ENCODE results near the gene ADAMTSL4. TPM values are rescaled to one million over a fixed set of nuclear protein-coding genes. Genes with fewer than 3 reads are reported as not detected.

The ADAMTSL4 gene
- total RNA-seq, 1 donor from 2014 or later, result not detected

DNA sequence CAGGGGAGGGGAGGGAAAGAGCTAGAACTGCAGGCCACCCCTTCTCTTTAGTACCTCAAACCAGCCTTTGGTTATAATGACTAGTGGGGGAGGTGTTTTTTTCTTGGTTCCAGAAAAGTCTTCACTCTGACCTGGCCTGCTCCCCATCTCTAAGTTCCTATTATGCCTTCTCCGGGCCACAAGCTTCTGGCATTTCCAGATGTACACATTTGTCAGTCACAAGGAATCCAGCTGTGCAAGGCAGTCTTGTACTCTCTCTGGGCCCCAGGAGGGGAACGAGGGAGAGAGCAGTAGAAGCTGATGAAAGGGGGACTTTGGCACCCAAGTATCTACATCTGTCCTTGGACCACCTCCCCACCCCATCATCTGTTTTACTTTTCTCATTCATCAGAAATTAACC lies 36.4 kb upstream of the ADAMTSL4 start:
- TF ChIP-seq EZH2 (IDR thresholded peaks at IDR 0.05) (no peak), EZH2phosphoT487 (IDR thresholded peaks at IDR 0.05) (no peak)
- TF ChIP-seq, protein P1, sequence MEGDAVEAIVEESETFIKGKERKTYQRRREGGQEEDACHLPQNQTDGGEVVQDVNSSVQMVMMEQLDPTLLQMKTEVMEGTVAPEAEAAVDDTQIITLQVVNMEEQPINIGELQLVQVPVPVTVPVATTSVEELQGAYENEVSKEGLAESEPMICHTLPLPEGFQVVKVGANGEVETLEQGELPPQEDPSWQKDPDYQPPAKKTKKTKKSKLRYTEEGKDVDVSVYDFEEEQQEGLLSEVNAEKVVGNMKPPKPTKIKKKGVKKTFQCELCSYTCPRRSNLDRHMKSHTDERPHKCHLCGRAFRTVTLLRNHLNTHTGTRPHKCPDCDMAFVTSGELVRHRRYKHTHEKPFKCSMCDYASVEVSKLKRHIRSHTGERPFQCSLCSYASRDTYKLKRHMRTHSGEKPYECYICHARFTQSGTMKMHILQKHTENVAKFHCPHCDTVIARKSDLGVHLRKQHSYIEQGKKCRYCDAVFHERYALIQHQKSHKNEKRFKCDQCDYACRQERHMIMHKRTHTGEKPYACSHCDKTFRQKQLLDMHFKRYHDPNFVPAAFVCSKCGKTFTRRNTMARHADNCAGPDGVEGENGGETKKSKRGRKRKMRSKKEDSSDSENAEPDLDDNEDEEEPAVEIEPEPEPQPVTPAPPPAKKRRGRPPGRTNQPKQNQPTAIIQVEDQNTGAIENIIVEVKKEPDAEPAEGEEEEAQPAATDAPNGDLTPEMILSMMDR (IDR thresholded peaks at IDR 0.05), result no peak
- no peak overlapping the region for H3K4me2 ChIP-seq
- DNase-seq (ENCODE audit: low spot score), result no peak
- no peak overlapping the region for H2AFZ ChIP-seq (replicated peaks)
- Mint-ChIP-seq H3K9me3 (no peaks in the 10 kb centered on the region), H3K27me3 (ENCODE audit: insufficient read depth, low read depth) (peaks cover 9% of the 10 kb centered on the region), H3K4me1 (peaks cover 31% of the 10 kb centered on the region), H3K4me3 (no peak overlapping the region), H3K27ac (no peak overlapping the region), H3K36me3 (peaks cover 17% of the 10 kb centered on the region)
- H4K20me1 ChIP-seq (ENCODE audit: low read depth), result no peaks in the 10 kb centered on the region
- peaks cover 24% of the 10 kb centered on the region for H3F3A ChIP-seq (ENCODE audit: low read depth)
- no peaks in the 10 kb centered on the region for H3K9me3 ChIP-seq (ENCODE audit: low read depth)
- H3K4me1 ChIP-seq, result peaks cover 13% of the 10 kb centered on the region
- H3K27ac ChIP-seq, result no peak overlapping the region
- H3K4me3 ChIP-seq, result no peak overlapping the region
- no peaks in the 10 kb centered on the region for H3K27me3 ChIP-seq
- H3K36me3 ChIP-seq, result no peaks in the 10 kb centered on the region
- H3K79me2 ChIP-seq (ENCODE audit: low read depth), result no peaks in the 10 kb centered on the region
- no peak overlapping the region for H3K9ac ChIP-seq

DNA sequence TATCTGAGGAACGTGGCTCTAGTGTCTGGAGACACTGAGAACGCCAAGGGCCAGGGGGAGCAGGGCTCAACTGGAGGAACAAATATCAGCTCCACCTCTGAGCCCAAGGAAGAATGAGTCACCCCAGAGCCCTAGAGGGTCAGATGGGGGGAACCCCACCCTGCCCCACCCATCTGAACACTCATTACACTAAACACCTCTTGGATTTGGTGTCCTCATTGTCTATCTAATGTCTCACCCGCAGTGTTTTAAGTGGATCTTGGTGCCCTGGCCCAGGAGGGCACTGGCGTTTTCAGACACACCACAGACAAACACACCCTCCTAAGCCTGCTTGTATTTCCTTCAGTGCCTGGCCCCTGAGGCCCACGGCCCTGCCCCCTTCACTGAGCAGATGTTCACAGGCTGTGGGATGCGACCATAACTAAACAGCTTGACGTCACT lies 35.8 kb upstream of the ADAMTSL4 start:
- Mint-ChIP-seq H3K9me3 (no peaks in the 10 kb centered on the region), H3K4me3 (no peak overlapping the region), H3K27me3 (ENCODE audit: insufficient read depth, low read depth) (peaks cover 9% of the 10 kb centered on the region), H3K27ac (peak overlapping the region; percentile 32), H3K4me1 (peaks cover 26% of the 10 kb centered on the region), H3K36me3 (peaks cover 17% of the 10 kb centered on the region)
- H3K4me3 ChIP-seq, result no peak overlapping the region
- no peak for DNase-seq (ENCODE audit: low spot score)
- H3K27me3 ChIP-seq, result no peaks in the 10 kb centered on the region
- no peaks in the 10 kb centered on the region for H4K20me1 ChIP-seq (ENCODE audit: low read depth)
- no peak overlapping the region for H3K9ac ChIP-seq
- H3K79me2 ChIP-seq (ENCODE audit: low read depth), result no peaks in the 10 kb centered on the region
- H3F3A ChIP-seq (ENCODE audit: low read depth), result peaks cover 24% of the 10 kb centered on the region
- H3K36me3 ChIP-seq, result no peaks in the 10 kb centered on the region
- peaks cover 13% of the 10 kb centered on the region for H3K4me1 ChIP-seq
- H3K4me2 ChIP-seq, result no peak overlapping the region
- TF ChIP-seq, protein P1 (IDR thresholded peaks at IDR 0.05), result no peak
- TF ChIP-seq EZH2phosphoT487 (IDR thresholded peaks at IDR 0.05), result no peak
- no peak for TF ChIP-seq EZH2 (IDR thresholded peaks at IDR 0.05)
- no peak overlapping the region for H3K27ac ChIP-seq
- no peak overlapping the region for H2AFZ ChIP-seq (replicated peaks)
- H3K9me3 ChIP-seq (ENCODE audit: low read depth), result no peaks in the 10 kb centered on the region

DNA sequence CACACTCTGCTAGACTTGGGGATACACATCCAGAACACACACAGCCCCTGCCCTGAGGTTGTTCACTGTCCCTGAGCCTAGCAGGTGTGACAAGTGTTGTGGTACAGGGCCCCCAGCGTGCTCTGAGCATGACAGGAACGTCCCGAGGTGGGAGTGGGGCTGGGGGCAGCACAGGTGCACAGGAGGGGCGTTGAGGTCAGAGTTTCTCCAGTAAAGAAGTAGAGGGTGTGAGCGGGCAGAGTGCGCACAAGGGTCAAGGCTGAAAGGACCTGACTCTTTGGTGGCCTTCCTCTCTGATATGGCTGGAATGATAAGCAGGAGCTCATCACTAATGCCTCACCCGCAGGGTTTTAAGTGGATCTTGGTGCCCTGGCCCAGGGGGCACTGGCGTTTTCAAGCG lies 34.9 kb upstream of the ADAMTSL4 start:
- H3K9ac ChIP-seq, result no peak overlapping the region

More for the DNA sequence above, 34.9 kb upstream of the ADAMTSL4 start:
- Mint-ChIP-seq H3K4me3 (peak overlapping the region; percentile 92), H3K27ac (no peak overlapping the region), H3K9me3 (no peaks in the 10 kb centered on the region), H3K27me3 (ENCODE audit: insufficient read depth, low read depth) (peaks cover 9% of the 10 kb centered on the region), H3K36me3 (peaks cover 17% of the 10 kb centered on the region), H3K4me1 (peaks cover 21% of the 10 kb centered on the region)
- Histone ChIP-seq H4K20me1 (ENCODE audit: low read depth) (no peaks in the 10 kb centered on the region), H3F3A (ENCODE audit: low read depth) (peaks cover 24% of the 10 kb centered on the region), H3K4me1 (peaks cover 13% of the 10 kb centered on the region), H2AFZ (replicated peaks) (no peak overlapping the region), H3K9me3 (ENCODE audit: low read depth) (no peaks in the 10 kb centered on the region), H3K36me3 (no peaks in the 10 kb centered on the region), H3K27me3 (no peaks in the 10 kb centered on the region), H3K4me3 (no peak overlapping the region), H3K4me2 (no peak overlapping the region), H3K27ac (no peak overlapping the region), H3K79me2 (ENCODE audit: low read depth) (no peaks in the 10 kb centered on the region)
- no peak for TF ChIP-seq EZH2phosphoT487 (IDR thresholded peaks at IDR 0.05)
- TF ChIP-seq, protein P1 (IDR thresholded peaks at IDR 0.05), result no peak
- no peak for TF ChIP-seq EZH2 (IDR thresholded peaks at IDR 0.05)
- no peak for DNase-seq (ENCODE audit: low spot score)

Measured in neural progenitor cell (in vitro differentiated cells).